ENCODE data around the gene TMEM254.

- no peak for TF ChIP-seq CTCF (IDR thresholded peaks at IDR 0.05; ENCODE audit: low read depth, low read length, poor library complexity, severe bottlenecking)
- TF ChIP-seq EZH2phosphoT487 (IDR thresholded peaks at IDR 0.05; ENCODE audit: borderline replicate concordance, low read length): no peak
Measured at GRCh38 chr10:80100861-80101695, 22.6 kb downstream of the TMEM254 start.
